IPS DF 4.7 (cell line): ENCODE results near the gene KCNA3.

Experiments used
- DNase-seq: peaks from one replicate; pipeline ENCODE4 v3.0.0-alpha.2; 2013; ENCODE audit warnings: low spot score; ENCODE audit errors: extremely low read depth

The KCNA3 gene

GRCh38 chr1:110639724-110640386 is 34.9 kb downstream of the KCNA3 start:
- DNase-seq = no peak

DNA sequence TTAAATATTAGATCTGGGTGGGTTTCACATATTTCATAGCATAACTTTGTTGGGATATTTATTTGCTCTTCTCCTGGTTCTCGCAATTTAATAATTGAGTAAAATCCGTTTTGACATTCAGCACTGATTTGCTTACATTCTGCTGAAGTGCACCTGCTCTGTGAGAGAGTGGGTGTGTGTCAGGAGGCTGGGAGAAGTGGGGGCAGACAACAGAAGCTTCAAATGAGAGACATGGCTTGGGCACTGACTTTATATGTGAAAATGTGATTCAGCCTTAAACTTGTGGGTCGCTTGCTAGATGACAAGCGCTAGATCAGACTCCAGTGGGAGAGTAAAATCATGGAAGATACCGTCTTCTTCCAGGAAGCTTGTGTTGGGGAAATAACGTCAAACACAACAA is 36.2 kb downstream of the KCNA3 start:
- no peak for DNase-seq

GRCh38 chr1:110638058-110638457 is 36.7 kb downstream of the KCNA3 start:
- DNase-seq = no peak

DNA sequence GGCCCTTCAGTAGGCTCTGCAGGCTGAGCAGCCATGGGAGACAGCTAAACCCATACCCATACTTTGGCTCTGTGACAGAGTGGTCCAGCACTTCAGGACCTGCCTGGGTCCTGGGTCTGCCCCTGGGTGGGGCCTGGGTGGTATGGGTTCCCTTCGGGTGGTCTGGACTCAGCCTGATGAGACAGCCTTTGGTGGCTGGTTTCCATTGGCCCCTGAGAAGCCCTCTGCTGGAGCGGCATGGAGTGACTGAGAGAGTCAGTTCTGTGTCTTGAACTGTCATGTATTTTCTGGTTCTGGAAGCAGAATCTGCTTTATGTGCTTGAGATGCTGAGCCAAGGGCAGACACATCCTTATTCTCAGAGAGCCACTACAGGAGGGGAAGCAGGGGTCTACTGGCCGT is 37.3 kb downstream of the KCNA3 start:
- no peak for DNase-seq

DNA sequence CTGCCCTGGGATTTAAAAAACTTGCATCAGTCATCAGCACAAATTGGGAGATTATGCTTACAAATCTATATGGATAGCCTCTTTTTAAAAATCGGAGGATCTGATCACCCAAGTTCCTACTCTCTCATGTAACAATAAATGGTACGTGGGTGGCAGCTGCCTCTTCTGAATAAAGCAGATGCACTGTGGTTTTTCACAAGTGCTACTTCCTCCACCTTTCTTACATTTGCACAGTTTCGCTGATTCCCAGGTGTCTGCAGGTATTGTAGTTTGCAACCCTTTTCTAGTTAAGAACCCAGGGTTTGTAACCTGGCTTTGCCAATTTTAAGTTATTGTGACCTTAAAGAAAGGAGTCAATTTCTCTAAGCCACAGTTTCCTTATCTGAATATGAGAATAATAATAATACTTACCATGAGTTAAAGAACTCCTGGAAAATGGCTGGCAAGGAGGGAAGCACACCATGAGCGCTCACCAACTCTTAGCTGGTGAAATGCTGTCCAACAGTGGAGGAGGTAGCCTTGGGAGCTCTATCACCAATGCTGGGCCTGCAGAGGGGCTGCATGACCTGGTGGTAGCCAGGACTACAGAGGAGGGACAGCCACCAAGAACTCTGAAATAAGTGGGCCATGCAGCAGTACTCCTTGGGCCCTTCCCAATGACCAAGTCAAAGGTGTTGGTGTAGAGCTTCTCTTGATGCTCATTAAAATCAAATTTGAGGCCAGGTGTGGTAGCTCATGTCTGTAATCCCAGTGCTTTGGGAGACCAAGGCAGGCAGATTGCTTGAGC is 38.4 kb downstream of the KCNA3 start:
- no peak for DNase-seq

DNA sequence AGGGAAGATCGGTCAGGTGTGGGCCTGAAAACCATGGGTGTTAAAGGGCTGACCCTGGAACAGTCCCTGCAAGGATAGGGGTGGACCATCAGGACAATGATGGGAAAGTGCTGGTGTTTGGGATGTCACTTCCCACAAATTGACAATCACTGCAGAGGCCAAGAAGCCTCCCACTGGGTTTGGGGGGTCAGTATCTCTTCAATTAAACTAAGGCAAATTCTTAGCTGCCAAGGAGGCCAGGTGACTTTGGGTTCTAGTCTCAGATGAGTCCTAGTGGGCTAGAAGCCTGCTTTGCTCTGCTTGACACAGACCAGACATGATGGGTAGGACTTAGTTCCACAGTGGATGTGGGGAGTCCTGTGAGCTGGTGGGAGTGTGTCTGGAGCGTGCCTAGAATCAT is 39.3 kb downstream of the KCNA3 start:
- DNase-seq = no peak

- DNase-seq = no peak
Measured at GRCh38 chr1:110634455-110635311, 40.1 kb downstream of the KCNA3 start.

DNA sequence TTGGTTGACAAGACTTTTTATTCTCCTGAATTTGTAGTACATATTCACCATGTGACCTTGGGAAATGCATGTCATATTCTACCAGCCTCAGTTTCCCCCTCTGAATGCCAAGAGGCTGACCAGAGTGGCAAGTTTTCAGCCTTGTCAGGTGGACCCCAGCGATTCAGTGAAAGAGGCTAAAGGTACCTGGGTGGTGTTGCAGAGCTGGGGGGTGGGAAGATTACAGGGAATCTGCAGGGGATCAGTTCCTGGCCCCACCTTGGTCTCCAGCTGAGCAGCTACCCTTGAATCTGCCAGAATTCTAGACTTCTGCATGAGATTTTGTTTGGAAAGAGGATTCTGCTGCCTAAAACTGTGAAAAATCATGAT is 40.7 kb downstream of the KCNA3 start:
- no peak for DNase-seq

- no peak for DNase-seq
Measured at GRCh38 chr1:110633646-110634030, 41.1 kb downstream of the KCNA3 start.

DNA sequence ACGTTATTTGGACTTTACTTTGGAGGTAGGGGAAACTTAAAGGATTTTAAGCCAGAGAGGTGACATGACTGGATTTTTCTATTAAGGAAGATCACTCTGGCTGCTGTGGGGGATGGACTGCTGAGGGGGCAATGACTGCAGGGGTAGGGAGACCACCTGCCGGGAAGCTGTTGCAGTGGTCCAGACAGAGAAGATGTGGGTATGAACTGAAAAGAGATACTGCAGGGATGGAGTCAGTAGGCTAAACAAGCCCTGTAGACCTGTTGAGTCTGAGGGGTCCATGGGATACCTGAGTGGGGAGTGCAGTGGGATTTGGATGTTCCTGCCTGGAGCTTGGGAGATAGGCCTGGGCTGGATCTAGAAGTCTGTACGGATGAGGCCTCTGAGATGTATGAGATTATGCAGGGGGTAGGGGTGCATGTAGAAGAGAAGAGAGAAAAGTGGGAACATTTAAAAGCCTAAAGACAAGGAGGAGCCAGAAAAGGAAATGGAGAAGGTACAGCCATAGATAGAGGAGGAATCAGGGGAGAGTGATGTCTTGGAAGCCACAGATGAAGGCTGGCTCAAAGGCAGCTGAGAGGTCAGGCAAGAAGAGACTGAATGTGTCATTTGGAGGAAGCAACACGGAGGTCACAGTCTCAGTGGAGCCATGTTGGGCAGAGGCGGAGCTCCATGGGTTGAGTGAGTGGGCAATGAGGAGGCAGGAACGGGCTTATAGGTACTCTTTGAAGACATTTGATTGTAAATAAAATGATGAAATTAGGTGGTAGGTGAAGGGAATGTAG is 42.7 kb downstream of the KCNA3 start:
- no peak for DNase-seq

DNA sequence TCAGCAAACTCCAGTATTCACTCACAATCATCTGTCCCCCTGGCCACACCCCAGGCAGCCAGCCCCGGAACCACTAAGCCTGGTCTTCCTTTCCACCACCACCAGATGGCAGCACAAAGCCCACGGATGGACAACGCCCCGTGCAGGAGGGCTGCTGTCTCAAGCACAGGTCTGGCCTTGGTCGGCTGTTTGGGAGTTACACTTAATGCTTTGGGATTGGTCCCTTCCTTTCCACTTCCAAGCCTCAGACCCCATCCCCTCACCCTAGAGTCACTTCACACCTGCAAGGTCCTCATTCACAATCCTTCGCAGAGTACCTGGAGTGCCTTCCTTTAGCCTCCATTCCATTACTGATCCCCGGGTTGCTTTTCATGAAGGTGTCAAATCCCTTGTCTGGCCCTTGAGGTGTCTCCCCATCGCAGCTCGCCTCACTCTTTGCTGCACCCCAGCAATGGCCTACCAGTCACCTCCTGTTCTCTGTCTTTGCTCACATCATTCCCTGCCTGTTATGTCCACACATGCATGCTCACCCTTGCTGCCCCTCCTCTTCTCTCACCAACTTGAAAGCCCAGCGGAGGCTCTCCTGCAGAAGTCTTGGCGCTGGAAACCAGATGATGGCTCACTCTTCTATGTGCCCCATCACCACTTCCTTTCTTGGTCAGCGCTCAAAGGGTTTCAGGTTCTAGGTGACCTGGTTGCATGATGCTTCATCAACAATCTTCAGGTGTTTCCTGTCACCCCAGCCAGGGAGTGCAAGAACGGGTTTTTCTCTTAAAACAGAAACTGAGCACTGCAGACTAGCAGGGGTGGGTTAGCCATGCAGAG is 43.7 kb downstream of the KCNA3 start:
- no peak for DNase-seq

- no peak for DNase-seq
Measured at GRCh38 chr1:110628323-110629105, 46.2 kb downstream of the KCNA3 start.

GRCh38 chr1:110627764-110628163 is 47.0 kb downstream of the KCNA3 start:
- no peak for DNase-seq

- no peak for DNase-seq
Measured at GRCh38 chr1:110626889-110627288, 47.9 kb downstream of the KCNA3 start.
